K562 (cell line): Measurements from ENCODE around the gene TEX54. TPM values are rescaled to one million over a fixed set of nuclear protein-coding genes. Genes with fewer than 3 reads are reported as not detected.

Experiments
- ATAC-seq: fragments of 200-7000 bp; cut with Tn5 transposase; 3 replicates; pipeline ENCODE4 v1.9.1; 2020; ENCODE audit warnings: moderate library complexity
- BruUV-seq: library from RNA; stranded (reverse); fragments of 400-500 nt; replicated peaks from 2 replicates; lab custom pipeline; 2021; lab: Mats Ljungman, UMichigan
- CTCF ChIA-PET: fragments of 300-600 bp; formaldehyde crosslinking; extraction: SDS; loops from one replicate; lab custom pipeline; 2021; ENCODE audit warnings: low intra/inter-chr PET ratio; lab: Yijun Ruan, JAX
- POLR2A ChIA-PET: fragments of 300-600, 350-650 bp; sonication (Branson Sonifier 250); formaldehyde crosslinking; extraction: SDS; loops from one replicate; lab custom pipeline; 2021; ENCODE audit warnings: antibody characterized with exemption, inconsistent platforms; lab: Yijun Ruan, JAX
- DNase-seq, 4 experiments: peaks; one replicate each; pipeline versions ENCODE4 v3.0.0 to v3.0.0-alpha.2; 2011 to 2018; ENCODE audit warnings: low spot score in 3 of 4, mixed read lengths in 3 of 4; ENCODE audit errors: extremely low read depth in 1 of 4
- FAIRE-seq: peaks from 2 replicates; lab custom pipeline; 2011; peaks lifted over from hg19 to GRCh38; lab: Jason Lieb, UNC
- H2AFZ ChIP-seq: 2 replicates; pipeline ENCODE4 v1.6.0; 2011; ENCODE audit warnings: low read depth, low read length, control low read depth, inconsistent platforms
- H3K27ac ChIP-seq: fragments of 200-600 bp; 3 replicates; pipeline ENCODE4 v1.8.0; 2011; ENCODE audit warnings: low read depth, mild to moderate bottlenecking, control low read depth, inconsistent platforms, low read length, moderate library complexity, mixed read lengths; ENCODE audit errors: extremely low read depth
- H3K27me3 ChIP-seq, 2 experiments: fragments of 300-600 bp in 1 of 2; 2 replicates in 1 of 2; 3 replicates in 1 of 2; pipeline versions ENCODE4 v1.6.0 to v1.8.0; 2011; ENCODE audit warnings: inconsistent platforms in 2 of 2, low read length in 2 of 2, mild to moderate bottlenecking in 1 of 2, mixed read lengths in 1 of 2, moderate library complexity in 1 of 2; ENCODE audit not compliant: control insufficient read depth in 2 of 2, insufficient read depth in 2 of 2
- H3K36me3 ChIP-seq: fragments of 300-600 bp; 3 replicates; pipeline ENCODE4 v1.8.0; 2011; ENCODE audit warnings: mild to moderate bottlenecking, low read length, inconsistent platforms; ENCODE audit not compliant: control insufficient read depth, insufficient read depth
- H3K4me1 ChIP-seq, 2 experiments: fragments of 200-600 bp in 1 of 2; replicated peaks in 1 of 2; 2 replicates in 1 of 2; 3 replicates in 1 of 2; pipeline versions ENCODE4 v1.5.1 to v1.8.0; 2011; ENCODE audit warnings: inconsistent platforms in 2 of 2, low read length in 2 of 2, mild to moderate bottlenecking in 1 of 2, mixed read lengths in 1 of 2, moderate library complexity in 1 of 2; ENCODE audit not compliant: control insufficient read depth in 2 of 2, insufficient read depth in 2 of 2
- H3K4me2 ChIP-seq: 2 replicates; pipeline ENCODE4 v1.6.1; 2011; ENCODE audit warnings: low read length, control low read depth, inconsistent platforms, mixed read lengths; ENCODE audit not compliant: insufficient read depth
- H3K4me3 ChIP-seq: fragments of 200-600 bp; sonication (generic), shearing (Covaris generic); 2 replicates; pipeline ENCODE4 v1.5.1; 2016; ENCODE audit warnings: control low read depth, inconsistent platforms
- H3K79me2 ChIP-seq: fragments of 200-600 bp; 3 replicates; pipeline ENCODE4 v1.8.0; 2011; ENCODE audit warnings: low read length, inconsistent platforms; ENCODE audit not compliant: control insufficient read depth, insufficient read depth
- H3K9ac ChIP-seq, 2 experiments: 2 replicates each; pipeline versions ENCODE4 v1.6.0 to v1.6.1; 2011; ENCODE audit warnings: low read depth in 2 of 2, low read length in 2 of 2, control low read depth in 1 of 2, inconsistent platforms in 1 of 2, mild to moderate bottlenecking in 1 of 2, mixed read lengths in 1 of 2; ENCODE audit not compliant: insufficient read depth in 1 of 2
- H3K9me1 ChIP-seq: one replicate; pipeline ENCODE4 v1.6.0; 2011; ENCODE audit warnings: inconsistent platforms, mild to moderate bottlenecking, low read length, moderate library complexity; ENCODE audit not compliant: control insufficient read depth, insufficient read depth
- H3K9me3 ChIP-seq: replicated peaks from 2 replicates; pipeline ENCODE4 v1.5.1; 2011; ENCODE audit warnings: low read depth, low read length, inconsistent platforms; ENCODE audit not compliant: control insufficient read depth, insufficient read depth
- H4K20me1 ChIP-seq: replicated peaks from 2 replicates; pipeline ENCODE4 v1.6.1; 2011; ENCODE audit warnings: low read length, inconsistent platforms, mixed read lengths; ENCODE audit not compliant: control insufficient read depth, insufficient read depth
- BCOR ChIP-seq: fragments of 450-650 bp; IDR thresholded peaks from 2 replicates; pipeline ENCODE4 v1.6.1; 2016
- GABPB2 ChIP-seq: fragments of 250-450 bp; sonication (Bioruptor Pico); conservative IDR thresholded peaks from 2 replicates; pipeline ENCODE4 v1.5.1; 2021; ENCODE audit warnings: mild to moderate bottlenecking
- PML ChIP-seq: IDR thresholded peaks from 2 replicates; pipeline ENCODE4 v1.6.1; 2012; ENCODE audit warnings: low read length, inconsistent platforms
- PTTG1 ChIP-seq: fragments of 450-650 bp; IDR thresholded peaks from 2 replicates; pipeline ENCODE4 v1.6.1; 2016; ENCODE audit warnings: low read depth, mild to moderate bottlenecking, missing genetic modification characterization, missing compliant biosample characterization
- RBM15 ChIP-seq: fragments of 200-400 bp; formaldehyde crosslinking; IDR thresholded peaks from 2 replicates; pipeline ENCODE4 v1.6.1; 2018; ENCODE audit warnings: mild to moderate bottlenecking, low read length, moderate library complexity; ENCODE audit not compliant: insufficient read depth
- ZNF282 ChIP-seq: sonication (generic); formaldehyde crosslinking; IDR thresholded peaks from 2 replicates; pipeline ENCODE4 v1.8.1; 2023; ENCODE audit warnings: missing genetic modification reagents
- ZNF830 ChIP-seq: fragments of 250-450 bp; sonication (Bioruptor Pico); IDR thresholded peaks from 2 replicates; pipeline ENCODE4 v1.5.0; 2021; ENCODE audit warnings: mild to moderate bottlenecking
- WGBS: fragments of 100-300 bp; shearing (Covaris generic); methylation state at CpG from one replicate; pipeline ENCODE4 v1.1.6; 2016; ENCODE audit warnings: low coverage, mixed read lengths; ENCODE audit not compliant: insufficient coverage; ENCODE audit errors: missing lambda C conversion rate; 5-methylcytosine and 5-hydroxymethylcytosine counted together
- in situ Hi-C: fragments of 300-500 bp; cut with MboI; formaldehyde crosslinking; loops from 4 replicates; pipeline ENCODE4 v1.15.0; 2018; ENCODE audit warnings: inconsistent platforms, mixed read lengths
- intact Hi-C: fragments of 100-400 bp; cut with micrococcal nuclease; formaldehyde crosslinking; loops from 2 replicates; pipeline ENCODE4 v1.14.2; 2022
- polyA plus RNA-seq, 8 experiments: library from polyadenylated mRNA; depleted of rRNA in 4 of 8; stranded (reverse) in 5 of 8; unstranded in 3 of 8; fragments of >200 nt; fragmentation: Nextera tagmentation in 2 of 8; fragmentation: Illumina TruSeq in 1 of 8; extraction: Ambion mirVana in 2 of 8; extraction: Trizol in 1 of 8; gene quantifications; 2 replicates each; pipeline versions ENCODE4 v1.2.1 to v1.2.3, GENCODE V29; 2011 to 2014; ENCODE audit warnings: inconsistent platforms in 1 of 8, missing spikeins in 1 of 8
- total RNA-seq, 7 experiments: library from RNA; depleted of rRNA in 6 of 7; stranded (reverse); fragments of >200 nt in 6 of 7; fragmentation: Illumina TruSeq in 2 of 7; extraction: Trizol in 2 of 7; gene quantifications; 2 replicates each; pipeline versions ENCODE4 v1.2.1 to v1.2.3, GENCODE V29; 2011 to 2021; ENCODE audit warnings: low replicate concordance in 1 of 7
- TF ChIP-seq, protein P1 (sequence below): sonication (generic); formaldehyde crosslinking; IDR thresholded peaks from 2 replicates; pipeline ENCODE4 v1.8.1; 2023; ENCODE audit warnings: mild to moderate bottlenecking, missing genetic modification reagents

The TEX54 gene
- total and polyA plus RNA-seq, 9 of the 15 experiments (the other 6 are each of a cell fraction or from before 2014, with no cell fraction given): not detected

DNA sequence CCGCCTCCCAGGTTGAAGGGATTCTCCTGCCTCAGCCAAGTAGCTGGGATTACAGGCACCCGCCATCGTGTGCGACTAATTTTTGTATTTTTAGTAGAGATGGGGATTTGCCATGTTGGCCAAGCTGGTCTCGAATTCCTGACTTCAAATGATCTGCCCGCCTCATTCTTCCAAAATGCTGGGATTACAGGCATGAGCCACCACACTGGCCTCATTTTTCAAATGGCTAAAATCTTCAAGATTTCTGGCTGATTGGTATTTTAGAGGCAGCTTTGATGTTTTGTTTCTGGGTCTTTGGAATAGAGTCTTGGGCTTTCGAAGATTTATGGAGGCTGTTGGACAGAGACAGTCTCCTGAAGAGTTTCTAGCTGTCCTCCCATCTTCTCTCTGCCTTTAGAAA is 42.2 kb upstream of the TEX54 start:
- H3K36me3 ChIP-seq: peaks cover 89% of the 10 kb centered on the region
- H3K9me1 ChIP-seq: no peaks in the 10 kb centered on the region
- ChIA-PET POLR2A (interaction anchor here (0.7 to 7.2 kb wide), 7 partner anchors 9 to 100 kb away, joined by 3 to 66 read pairs (median 9); no protein-coding TSS in a partner anchor), CTCF (no interaction called here)
- H3K9me3 ChIP-seq: no peaks in the 10 kb centered on the region
- no peak overlapping the region for H3K4me3 ChIP-seq
- H3K9ac ChIP-seq: peak overlapping the region in 1 of 2 experiments; percentile 2; a peak in 1 of 4 replicates
- no peak overlapping the region for H3K4me2 ChIP-seq
- DNase-seq (no peak), FAIRE-seq (no peak), ATAC-seq (no peak)
- no TSS peak for BruUV-seq
- H3K4me1 ChIP-seq: peaks cover 26% of the 10 kb centered on the region in 2 experiments
- 91% methylated on average over 7 of the region's 7 CpGs for WGBS
- intact Hi-C loops: no loop called here
- no peak overlapping the region for H3K27ac ChIP-seq
- no peak overlapping the region for H2AFZ ChIP-seq
- peaks cover 8% of the 10 kb centered on the region for H4K20me1 ChIP-seq
- H3K27me3 ChIP-seq: no peaks in the 10 kb centered on the region
- in situ Hi-C loops: loop anchor here (25.0 kb wide), 1 partner anchor 488 kb away; no protein-coding TSS in a partner anchor
- peaks cover 75% of the 10 kb centered on the region for H3K79me2 ChIP-seq
- TF ChIP-seq BCOR (no peak), ZNF830 (CRISPR knock-in tag) (no peak), GABPB2 (CRISPR knock-in tag) (no peak), ZNF282 (no peak), PTTG1 (tag) (no peak), RBM15 (no peak), PML (no peak)
- TF ChIP-seq, protein P1, sequence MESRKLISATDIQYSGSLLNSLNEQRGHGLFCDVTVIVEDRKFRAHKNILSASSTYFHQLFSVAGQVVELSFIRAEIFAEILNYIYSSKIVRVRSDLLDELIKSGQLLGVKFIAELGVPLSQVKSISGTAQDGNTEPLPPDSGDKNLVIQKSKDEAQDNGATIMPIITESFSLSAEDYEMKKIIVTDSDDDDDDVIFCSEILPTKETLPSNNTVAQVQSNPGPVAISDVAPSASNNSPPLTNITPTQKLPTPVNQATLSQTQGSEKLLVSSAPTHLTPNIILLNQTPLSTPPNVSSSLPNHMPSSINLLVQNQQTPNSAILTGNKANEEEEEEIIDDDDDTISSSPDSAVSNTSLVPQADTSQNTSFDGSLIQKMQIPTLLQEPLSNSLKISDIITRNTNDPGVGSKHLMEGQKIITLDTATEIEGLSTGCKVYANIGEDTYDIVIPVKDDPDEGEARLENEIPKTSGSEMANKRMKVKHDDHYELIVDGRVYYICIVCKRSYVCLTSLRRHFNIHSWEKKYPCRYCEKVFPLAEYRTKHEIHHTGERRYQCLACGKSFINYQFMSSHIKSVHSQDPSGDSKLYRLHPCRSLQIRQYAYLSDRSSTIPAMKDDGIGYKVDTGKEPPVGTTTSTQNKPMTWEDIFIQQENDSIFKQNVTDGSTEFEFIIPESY: no peak
